ENCODE data around the gene SURF6. TPM values are rescaled to one million over a fixed set of nuclear protein-coding genes. Genes with fewer than 3 reads are reported as not detected.

SURF6 gene
- total and polyA plus RNA-seq, 2 experiments from 2014 or later, result 17.6 to 27.6 TPM

DNA sequence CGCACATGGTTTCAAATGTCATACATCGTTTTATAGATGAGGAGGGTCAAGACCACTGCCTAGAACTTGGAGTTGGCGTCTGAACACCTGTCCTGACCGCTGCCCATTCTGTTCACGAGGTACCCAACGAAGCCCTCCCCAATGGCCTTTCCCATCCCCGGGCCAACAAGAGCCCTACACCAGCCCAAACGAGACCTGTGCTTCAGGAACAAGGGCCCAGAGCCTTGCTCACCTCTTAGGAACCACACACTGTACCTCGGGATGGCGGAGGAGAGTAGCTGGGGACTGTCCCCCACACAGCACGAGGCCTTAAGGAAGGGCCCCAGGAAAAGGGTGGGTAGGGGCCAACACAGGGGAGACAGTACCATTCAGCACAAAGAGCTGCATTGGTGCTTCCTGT, 3.0 kb downstream of the SURF6 start:
- H3K36me3 ChIP-seq (ENCODE audit: insufficient read depth), result peaks cover 10% of the 10 kb centered on the region
- no peak overlapping the region for H3K4me3 Mint-ChIP-seq

GRCh38 chr9:133332381-133332730, 3.6 kb downstream of the SURF6 start:
- DNase-seq (ENCODE audit: low spot score), result no peak
- H3K36me3 ChIP-seq (ENCODE audit: insufficient read depth), result peaks cover 10% of the 10 kb centered on the region

More for the DNA sequence above, 3.0 kb downstream of the SURF6 start:
- H3K27ac ChIP-seq (ENCODE audit: low read depth), result no peak overlapping the region
- H3K9me3 Mint-ChIP-seq, result peaks cover 8% of the 10 kb centered on the region; the same call in 2 of the 3 replicates
- no peak overlapping the region for H3K4me2 ChIP-seq
- H4K20me1 ChIP-seq (replicated peaks; ENCODE audit: insufficient read depth), result peaks cover 12% of the 10 kb centered on the region; the same call in 1 of the 2 replicates
- peaks cover 36% of the 10 kb centered on the region for H3F3A ChIP-seq (replicated peaks; ENCODE audit: low read depth)
- H3K79me2 ChIP-seq (replicated peaks; ENCODE audit: insufficient read depth), result peaks cover 19% of the 10 kb centered on the region
- H3K27me3 Mint-ChIP-seq (ENCODE audit: insufficient read depth, low read depth, poor library complexity), result peaks cover 29% of the 10 kb centered on the region
- no peak for ATAC-seq
- no peaks in the 10 kb centered on the region for H3K27me3 ChIP-seq (ENCODE audit: insufficient read depth)
- no peak overlapping the region for H2AFZ ChIP-seq
- peaks cover 66% of the 10 kb centered on the region for H3K36me3 Mint-ChIP-seq (ENCODE audit: low read depth)
- H3K27ac Mint-ChIP-seq, result no peak overlapping the region
- DNase-seq (ENCODE audit: low spot score), result no peak
- no peaks in the 10 kb centered on the region for H3K9me2 ChIP-seq (ENCODE audit: insufficient read depth)
- H3K4me3 ChIP-seq, result no peak overlapping the region
- H3K4me1 Mint-ChIP-seq, result peaks cover 16% of the 10 kb centered on the region
- TF ChIP-seq STAT1 (IDR thresholded peaks at IDR 0.05; ENCODE audit: unreplicated experiment) (no peak), CREB1 (CRISPR knock-in tag; IDR thresholded peaks at IDR 0.05; ENCODE audit: low read depth) (no peak), NANOG (IDR thresholded peaks at IDR 0.05; ENCODE audit: borderline replicate concordance) (no peak), ZNF331 (CRISPR knock-in tag; IDR thresholded peaks at IDR 0.05; ENCODE audit: low read depth) (no peak)
- peaks cover 9% of the 10 kb centered on the region for H3K4me1 ChIP-seq (ENCODE audit: insufficient read depth)

More at GRCh38 chr9:133332381-133332730, 3.6 kb downstream of the SURF6 start:
- no peak for TF ChIP-seq ETS1 (IDR thresholded peaks at IDR 0.05)
- TF ChIP-seq EZH2phosphoT487 (IDR thresholded peaks at IDR 0.05; ENCODE audit: unreplicated experiment), result no peak
- TF ChIP-seq ZNF331 (CRISPR knock-in tag; IDR thresholded peaks at IDR 0.05; ENCODE audit: low read depth), result no peak
- TF ChIP-seq ZNF462 (CRISPR knock-in tag; IDR thresholded peaks at IDR 0.05), result no peak
- no peak for TF ChIP-seq ZNF114 (CRISPR knock-in tag; IDR thresholded peaks at IDR 0.05)
- H3K79me2 ChIP-seq (replicated peaks; ENCODE audit: insufficient read depth), result peaks cover 19% of the 10 kb centered on the region
- Mint-ChIP-seq H3K36me3 (ENCODE audit: low read depth) (peaks cover 66% of the 10 kb centered on the region), H3K4me1 (peaks cover 16% of the 10 kb centered on the region), H3K27me3 (ENCODE audit: insufficient read depth, low read depth, poor library complexity) (peaks cover 30% of the 10 kb centered on the region), H3K9me3 (peaks cover 10% of the 10 kb centered on the region; the same call in 2 of the 3 replicates), H3K4me3 (no peak overlapping the region), H3K27ac (no peak overlapping the region)
- no peak overlapping the region for H2AFZ ChIP-seq
- no peaks in the 10 kb centered on the region for H3K9me2 ChIP-seq (ENCODE audit: insufficient read depth)
- peaks cover 9% of the 10 kb centered on the region for H3K4me1 ChIP-seq (ENCODE audit: insufficient read depth)
- H3F3A ChIP-seq (replicated peaks; ENCODE audit: low read depth), result peaks cover 32% of the 10 kb centered on the region
- no peak for ATAC-seq
- peaks cover 12% of the 10 kb centered on the region; the same call in 1 of the 2 replicates for H4K20me1 ChIP-seq (replicated peaks; ENCODE audit: insufficient read depth)
- H3K4me2 ChIP-seq, result no peak overlapping the region
- H3K27ac ChIP-seq (ENCODE audit: low read depth), result no peak overlapping the region
- H3K27me3 ChIP-seq (ENCODE audit: insufficient read depth), result no peaks in the 10 kb centered on the region
- H3K4me3 ChIP-seq, result no peak overlapping the region
